GM23338 (cell line): Measurements from ENCODE around the gene ENTPD1. TPM values are rescaled to one million over a fixed set of nuclear protein-coding genes. Genes with fewer than 3 reads are reported as not detected.

ENCODE experiments used
- ATAC-seq: fragments of 200-7000 bp; cut with Tn5 transposase; 3 replicates; pipeline ENCODE4 v1.9.1; 2020
- DNase-seq: peaks from one replicate; pipeline ENCODE4 v3.0.0-alpha.2; 2015; ENCODE audit warnings: low spot score
- H2AFZ ChIP-seq: fragments of 200-600 bp; sonication (generic); 2 replicates; pipeline ENCODE4 v1.8.0; 2016; ENCODE audit warnings: antibody characterized with exemption, mild to moderate bottlenecking, moderate library complexity
- H3F3A ChIP-seq: fragments of 200-600 bp; sonication (generic); replicated peaks from 2 replicates; pipeline ENCODE4 v1.8.0; 2017; ENCODE audit warnings: antibody characterized with exemption, mixed run types, low read depth
- H3K27ac ChIP-seq: fragments of 200-600 bp; sonication (generic); 2 replicates; pipeline ENCODE4 v1.6.1; 2016; ENCODE audit warnings: low read depth
- H3K27me3 ChIP-seq: fragments of 200-600 bp; sonication (generic); 2 replicates; pipeline ENCODE4 v1.8.0; 2016; ENCODE audit warnings: mild to moderate bottlenecking, mixed run types, moderate library complexity; ENCODE audit not compliant: insufficient read depth
- H3K36me3 ChIP-seq: fragments of 200-600 bp; sonication (generic); 2 replicates; pipeline ENCODE4 v1.8.0; 2016; ENCODE audit warnings: mild to moderate bottlenecking; ENCODE audit not compliant: insufficient read depth
- H3K4me1 ChIP-seq: fragments of 200-600 bp; sonication (generic); 2 replicates; pipeline ENCODE4 v1.8.0; 2016; ENCODE audit warnings: mild to moderate bottlenecking, moderate library complexity; ENCODE audit not compliant: insufficient read depth
- H3K4me2 ChIP-seq: fragments of 200-600 bp; sonication (generic); 2 replicates; pipeline ENCODE4 v1.7.1; 2017; ENCODE audit warnings: mixed run types
- H3K4me3 ChIP-seq: fragments of 200-600 bp; sonication (generic); 2 replicates; pipeline ENCODE4 v1.6.1; 2016; ENCODE audit warnings: mixed run types
- H3K79me2 ChIP-seq: fragments of 200-600 bp; sonication (generic); replicated peaks from 2 replicates; pipeline ENCODE4 v1.8.0; 2017; ENCODE audit warnings: mild to moderate bottlenecking; ENCODE audit not compliant: insufficient read depth
- H3K9me2 ChIP-seq: fragments of 200-600 bp; sonication (generic); 2 replicates; pipeline ENCODE4 v1.8.0; 2017; ENCODE audit not compliant: insufficient read depth
- H4K20me1 ChIP-seq: fragments of 200-600 bp; sonication (generic); replicated peaks from 2 replicates; pipeline ENCODE4 v1.8.0; 2017; ENCODE audit warnings: mild to moderate bottlenecking; ENCODE audit not compliant: insufficient read depth
- H3K27ac Mint-ChIP-seq: 2 replicates; pipeline ENCODE4 v1.8.0; 2020; ENCODE audit warnings: inconsistent platforms, mild to moderate bottlenecking, moderate library complexity, mixed read lengths
- H3K27me3 Mint-ChIP-seq: 3 replicates; pipeline ENCODE4 v1.8.0; 2022; ENCODE audit warnings: low read depth, mild to moderate bottlenecking, moderate library complexity, mixed read lengths, inconsistent platforms; ENCODE audit not compliant: insufficient read depth, poor library complexity
- H3K36me3 Mint-ChIP-seq: 3 replicates; pipeline ENCODE4 v1.8.0; 2021; ENCODE audit warnings: low read depth, mild to moderate bottlenecking, inconsistent platforms, moderate library complexity, mixed read lengths
- H3K4me1 Mint-ChIP-seq: 3 replicates; pipeline ENCODE4 v1.8.0; 2020; ENCODE audit warnings: mild to moderate bottlenecking, inconsistent platforms, mixed read lengths
- H3K4me3 Mint-ChIP-seq: 3 replicates; pipeline ENCODE4 v1.8.0; 2021; ENCODE audit warnings: moderate library complexity, mild to moderate bottlenecking, inconsistent platforms, mixed read lengths
- H3K9me3 Mint-ChIP-seq: 3 replicates; pipeline ENCODE4 v1.8.0; 2020; ENCODE audit warnings: moderate library complexity, mild to moderate bottlenecking, inconsistent platforms, mixed read lengths
- CREB1 ChIP-seq: fragments of 250-450 bp; sonication (Bioruptor Pico); IDR thresholded peaks from 2 replicates; pipeline ENCODE4 v1.5.0; 2020; ENCODE audit warnings: low read depth, mild to moderate bottlenecking, moderate library complexity
- EZH2 ChIP-seq: fragments of 200-600 bp; sonication (generic); IDR thresholded peaks from one replicate; pipeline ENCODE4 v1.8.0; 2017; ENCODE audit warnings: antibody characterized with exemption, mild to moderate bottlenecking, low read depth; ENCODE audit not compliant: unreplicated experiment
- EZH2phosphoT487 ChIP-seq: fragments of 200-600 bp; sonication (generic); IDR thresholded peaks from one replicate; pipeline ENCODE4 v1.8.1; 2018; ENCODE audit warnings: antibody characterized with exemption; ENCODE audit not compliant: unreplicated experiment
- JUNB ChIP-seq: IDR thresholded peaks from one replicate; pipeline ENCODE4 v1.6.1; 2016; ENCODE audit warnings: antibody characterized with exemption; ENCODE audit not compliant: unreplicated experiment
- POLR2AphosphoS5 ChIP-seq: IDR thresholded peaks from 2 replicates; pipeline ENCODE4 v1.6.1; 2016; ENCODE audit warnings: antibody characterized with exemption, low read depth
- STAT1 ChIP-seq: IDR thresholded peaks from one replicate; pipeline ENCODE4 v1.6.1; 2016; ENCODE audit warnings: antibody characterized with exemption; ENCODE audit not compliant: unreplicated experiment
- ZNF331 ChIP-seq: fragments of 250-450 bp; sonication (Bioruptor Pico); IDR thresholded peaks from 2 replicates; pipeline ENCODE4 v1.5.0; 2020; ENCODE audit warnings: low read depth, mild to moderate bottlenecking, moderate library complexity
- polyA plus RNA-seq: library from polyadenylated mRNA; unstranded; fragments of >200 nt; fragmentation: Nextera tagmentation; extraction: Ambion mirVana; gene quantifications from 2 replicates; pipeline ENCODE4 v1.2.1, GENCODE V29; 2016
- total RNA-seq: library from RNA; depleted of rRNA; stranded (reverse); fragments of >200 nt; shearing (Covaris generic); gene quantifications from 2 replicates; pipeline ENCODE4 v1.2.3, GENCODE V29; 2014
- TF ChIP-seq, protein P1 (sequence below): IDR thresholded peaks from one replicate; pipeline ENCODE4 v1.6.1; 2018; ENCODE audit warnings: antibody characterized with exemption; ENCODE audit not compliant: unreplicated experiment
- TF ChIP-seq, protein P2 (sequence below), 2 experiments: fragments of 200-600 bp in 1 of 2; sonication (generic) in 1 of 2; conservative IDR thresholded peaks; 2 replicates each; pipeline versions ENCODE4 v1.5.1 to v1.6.1; 2016 to 2017; ENCODE audit warnings: antibody characterized with exemption in 2 of 2, low read depth in 2 of 2, mild to moderate bottlenecking in 2 of 2, moderate library complexity in 1 of 2
- TF ChIP-seq, protein P3 (sequence below): fragments of 250-450 bp; sonication (Bioruptor Pico); IDR thresholded peaks from 2 replicates; pipeline ENCODE4 v1.5.0; 2020; ENCODE audit warnings: mild to moderate bottlenecking, moderate library complexity

The ENTPD1 gene
- total and polyA plus RNA-seq, 2 experiments from 2014 or later = 2.3 to 3.6 TPM

DNA sequence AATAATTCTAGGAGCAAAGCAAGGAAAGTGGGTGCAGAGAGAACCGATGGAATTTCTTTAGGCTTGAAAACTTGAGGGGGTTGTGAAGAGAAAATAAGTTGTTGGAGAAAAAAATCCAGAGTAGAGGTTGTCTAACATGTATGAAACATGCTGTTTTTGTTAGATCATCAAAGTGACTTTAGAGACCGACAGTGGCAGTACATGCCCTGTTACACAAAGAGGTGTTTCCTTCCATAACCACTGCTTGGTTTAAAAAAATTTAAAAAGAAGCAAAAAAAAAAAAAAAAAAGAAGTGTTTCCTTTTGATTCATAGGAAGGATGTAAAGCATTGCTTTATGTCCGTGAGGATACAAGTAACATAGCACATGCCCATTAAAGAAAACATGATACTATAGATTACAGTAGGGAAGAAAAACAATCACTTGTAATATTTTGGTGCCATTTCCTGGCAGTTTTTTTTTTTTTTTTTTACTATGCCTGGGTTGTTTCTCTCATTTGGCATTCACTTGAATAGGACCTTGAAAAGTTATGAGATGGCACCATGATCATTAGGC, 6.1 kb downstream of the ENTPD1 start (continued):
- TF ChIP-seq CREB1 (CRISPR knock-in tag) = no peak
- no peak for TF ChIP-seq EZH2phosphoT487
- no peak for TF ChIP-seq JUNB
- TF ChIP-seq STAT1 = no peak
- TF ChIP-seq, protein P1, sequence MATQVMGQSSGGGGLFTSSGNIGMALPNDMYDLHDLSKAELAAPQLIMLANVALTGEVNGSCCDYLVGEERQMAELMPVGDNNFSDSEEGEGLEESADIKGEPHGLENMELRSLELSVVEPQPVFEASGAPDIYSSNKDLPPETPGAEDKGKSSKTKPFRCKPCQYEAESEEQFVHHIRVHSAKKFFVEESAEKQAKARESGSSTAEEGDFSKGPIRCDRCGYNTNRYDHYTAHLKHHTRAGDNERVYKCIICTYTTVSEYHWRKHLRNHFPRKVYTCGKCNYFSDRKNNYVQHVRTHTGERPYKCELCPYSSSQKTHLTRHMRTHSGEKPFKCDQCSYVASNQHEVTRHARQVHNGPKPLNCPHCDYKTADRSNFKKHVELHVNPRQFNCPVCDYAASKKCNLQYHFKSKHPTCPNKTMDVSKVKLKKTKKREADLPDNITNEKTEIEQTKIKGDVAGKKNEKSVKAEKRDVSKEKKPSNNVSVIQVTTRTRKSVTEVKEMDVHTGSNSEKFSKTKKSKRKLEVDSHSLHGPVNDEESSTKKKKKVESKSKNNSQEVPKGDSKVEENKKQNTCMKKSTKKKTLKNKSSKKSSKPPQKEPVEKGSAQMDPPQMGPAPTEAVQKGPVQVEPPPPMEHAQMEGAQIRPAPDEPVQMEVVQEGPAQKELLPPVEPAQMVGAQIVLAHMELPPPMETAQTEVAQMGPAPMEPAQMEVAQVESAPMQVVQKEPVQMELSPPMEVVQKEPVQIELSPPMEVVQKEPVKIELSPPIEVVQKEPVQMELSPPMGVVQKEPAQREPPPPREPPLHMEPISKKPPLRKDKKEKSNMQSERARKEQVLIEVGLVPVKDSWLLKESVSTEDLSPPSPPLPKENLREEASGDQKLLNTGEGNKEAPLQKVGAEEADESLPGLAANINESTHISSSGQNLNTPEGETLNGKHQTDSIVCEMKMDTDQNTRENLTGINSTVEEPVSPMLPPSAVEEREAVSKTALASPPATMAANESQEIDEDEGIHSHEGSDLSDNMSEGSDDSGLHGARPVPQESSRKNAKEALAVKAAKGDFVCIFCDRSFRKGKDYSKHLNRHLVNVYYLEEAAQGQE = no peak
- TF ChIP-seq, protein P2, sequence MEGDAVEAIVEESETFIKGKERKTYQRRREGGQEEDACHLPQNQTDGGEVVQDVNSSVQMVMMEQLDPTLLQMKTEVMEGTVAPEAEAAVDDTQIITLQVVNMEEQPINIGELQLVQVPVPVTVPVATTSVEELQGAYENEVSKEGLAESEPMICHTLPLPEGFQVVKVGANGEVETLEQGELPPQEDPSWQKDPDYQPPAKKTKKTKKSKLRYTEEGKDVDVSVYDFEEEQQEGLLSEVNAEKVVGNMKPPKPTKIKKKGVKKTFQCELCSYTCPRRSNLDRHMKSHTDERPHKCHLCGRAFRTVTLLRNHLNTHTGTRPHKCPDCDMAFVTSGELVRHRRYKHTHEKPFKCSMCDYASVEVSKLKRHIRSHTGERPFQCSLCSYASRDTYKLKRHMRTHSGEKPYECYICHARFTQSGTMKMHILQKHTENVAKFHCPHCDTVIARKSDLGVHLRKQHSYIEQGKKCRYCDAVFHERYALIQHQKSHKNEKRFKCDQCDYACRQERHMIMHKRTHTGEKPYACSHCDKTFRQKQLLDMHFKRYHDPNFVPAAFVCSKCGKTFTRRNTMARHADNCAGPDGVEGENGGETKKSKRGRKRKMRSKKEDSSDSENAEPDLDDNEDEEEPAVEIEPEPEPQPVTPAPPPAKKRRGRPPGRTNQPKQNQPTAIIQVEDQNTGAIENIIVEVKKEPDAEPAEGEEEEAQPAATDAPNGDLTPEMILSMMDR (conservative IDR thresholded peaks at IDR 0.05; ENCODE audit: low read depth in 2 of 2) = no peak
- TF ChIP-seq ZNF331 (CRISPR knock-in tag) = no peak
- no peak for TF ChIP-seq EZH2

DNA sequence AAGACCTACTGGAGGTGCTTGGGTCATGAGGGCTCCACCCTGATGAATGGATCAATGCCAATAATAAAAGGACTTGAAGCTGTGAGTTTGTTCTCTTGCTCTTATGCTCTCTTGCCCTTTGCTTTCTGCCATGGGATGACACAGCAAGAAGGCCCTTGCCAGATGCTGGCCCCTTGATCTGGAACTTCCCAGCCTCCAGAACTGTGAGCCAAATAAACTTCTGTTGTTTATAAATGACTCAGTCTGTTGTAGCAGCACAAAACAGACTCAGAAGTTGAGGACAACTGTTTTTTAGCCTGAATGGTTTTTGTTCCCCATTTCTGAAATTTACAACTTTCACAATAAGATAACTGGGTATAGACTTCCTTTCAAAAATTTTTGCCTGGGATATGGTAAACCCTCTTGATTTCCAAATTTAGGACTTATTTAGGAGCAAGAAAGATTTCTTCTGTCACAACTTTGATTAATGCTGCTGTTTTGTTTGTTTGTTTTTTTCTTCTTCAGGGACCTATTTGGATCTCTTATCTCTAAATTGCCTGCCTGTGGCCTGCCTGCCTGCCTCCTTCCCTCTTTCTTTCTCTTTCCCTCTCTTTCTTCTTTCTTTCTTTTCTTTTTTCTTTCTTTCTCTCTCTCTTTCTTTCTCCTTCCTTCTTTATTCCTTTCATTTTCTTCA, 12.1 kb downstream of the ENTPD1 start:
- H4K20me1 ChIP-seq = no peaks in the 10 kb centered on the region
- no peaks in the 10 kb centered on the region for H3F3A ChIP-seq
- no peak overlapping the region for H3K4me3 ChIP-seq
- 0 out of 2 replicates have a peak, but pooled peaks cover 6% of the 10 kb centered on the region for H3K4me1 ChIP-seq
- TF ChIP-seq POLR2AphosphoS5 (no peak), JUNB (no peak), EZH2 (no peak)
- TF ChIP-seq, protein P2 (conservative IDR thresholded peaks at IDR 0.05; ENCODE audit: low read depth in 2 of 2) = no peak
- TF ChIP-seq, protein P3, sequence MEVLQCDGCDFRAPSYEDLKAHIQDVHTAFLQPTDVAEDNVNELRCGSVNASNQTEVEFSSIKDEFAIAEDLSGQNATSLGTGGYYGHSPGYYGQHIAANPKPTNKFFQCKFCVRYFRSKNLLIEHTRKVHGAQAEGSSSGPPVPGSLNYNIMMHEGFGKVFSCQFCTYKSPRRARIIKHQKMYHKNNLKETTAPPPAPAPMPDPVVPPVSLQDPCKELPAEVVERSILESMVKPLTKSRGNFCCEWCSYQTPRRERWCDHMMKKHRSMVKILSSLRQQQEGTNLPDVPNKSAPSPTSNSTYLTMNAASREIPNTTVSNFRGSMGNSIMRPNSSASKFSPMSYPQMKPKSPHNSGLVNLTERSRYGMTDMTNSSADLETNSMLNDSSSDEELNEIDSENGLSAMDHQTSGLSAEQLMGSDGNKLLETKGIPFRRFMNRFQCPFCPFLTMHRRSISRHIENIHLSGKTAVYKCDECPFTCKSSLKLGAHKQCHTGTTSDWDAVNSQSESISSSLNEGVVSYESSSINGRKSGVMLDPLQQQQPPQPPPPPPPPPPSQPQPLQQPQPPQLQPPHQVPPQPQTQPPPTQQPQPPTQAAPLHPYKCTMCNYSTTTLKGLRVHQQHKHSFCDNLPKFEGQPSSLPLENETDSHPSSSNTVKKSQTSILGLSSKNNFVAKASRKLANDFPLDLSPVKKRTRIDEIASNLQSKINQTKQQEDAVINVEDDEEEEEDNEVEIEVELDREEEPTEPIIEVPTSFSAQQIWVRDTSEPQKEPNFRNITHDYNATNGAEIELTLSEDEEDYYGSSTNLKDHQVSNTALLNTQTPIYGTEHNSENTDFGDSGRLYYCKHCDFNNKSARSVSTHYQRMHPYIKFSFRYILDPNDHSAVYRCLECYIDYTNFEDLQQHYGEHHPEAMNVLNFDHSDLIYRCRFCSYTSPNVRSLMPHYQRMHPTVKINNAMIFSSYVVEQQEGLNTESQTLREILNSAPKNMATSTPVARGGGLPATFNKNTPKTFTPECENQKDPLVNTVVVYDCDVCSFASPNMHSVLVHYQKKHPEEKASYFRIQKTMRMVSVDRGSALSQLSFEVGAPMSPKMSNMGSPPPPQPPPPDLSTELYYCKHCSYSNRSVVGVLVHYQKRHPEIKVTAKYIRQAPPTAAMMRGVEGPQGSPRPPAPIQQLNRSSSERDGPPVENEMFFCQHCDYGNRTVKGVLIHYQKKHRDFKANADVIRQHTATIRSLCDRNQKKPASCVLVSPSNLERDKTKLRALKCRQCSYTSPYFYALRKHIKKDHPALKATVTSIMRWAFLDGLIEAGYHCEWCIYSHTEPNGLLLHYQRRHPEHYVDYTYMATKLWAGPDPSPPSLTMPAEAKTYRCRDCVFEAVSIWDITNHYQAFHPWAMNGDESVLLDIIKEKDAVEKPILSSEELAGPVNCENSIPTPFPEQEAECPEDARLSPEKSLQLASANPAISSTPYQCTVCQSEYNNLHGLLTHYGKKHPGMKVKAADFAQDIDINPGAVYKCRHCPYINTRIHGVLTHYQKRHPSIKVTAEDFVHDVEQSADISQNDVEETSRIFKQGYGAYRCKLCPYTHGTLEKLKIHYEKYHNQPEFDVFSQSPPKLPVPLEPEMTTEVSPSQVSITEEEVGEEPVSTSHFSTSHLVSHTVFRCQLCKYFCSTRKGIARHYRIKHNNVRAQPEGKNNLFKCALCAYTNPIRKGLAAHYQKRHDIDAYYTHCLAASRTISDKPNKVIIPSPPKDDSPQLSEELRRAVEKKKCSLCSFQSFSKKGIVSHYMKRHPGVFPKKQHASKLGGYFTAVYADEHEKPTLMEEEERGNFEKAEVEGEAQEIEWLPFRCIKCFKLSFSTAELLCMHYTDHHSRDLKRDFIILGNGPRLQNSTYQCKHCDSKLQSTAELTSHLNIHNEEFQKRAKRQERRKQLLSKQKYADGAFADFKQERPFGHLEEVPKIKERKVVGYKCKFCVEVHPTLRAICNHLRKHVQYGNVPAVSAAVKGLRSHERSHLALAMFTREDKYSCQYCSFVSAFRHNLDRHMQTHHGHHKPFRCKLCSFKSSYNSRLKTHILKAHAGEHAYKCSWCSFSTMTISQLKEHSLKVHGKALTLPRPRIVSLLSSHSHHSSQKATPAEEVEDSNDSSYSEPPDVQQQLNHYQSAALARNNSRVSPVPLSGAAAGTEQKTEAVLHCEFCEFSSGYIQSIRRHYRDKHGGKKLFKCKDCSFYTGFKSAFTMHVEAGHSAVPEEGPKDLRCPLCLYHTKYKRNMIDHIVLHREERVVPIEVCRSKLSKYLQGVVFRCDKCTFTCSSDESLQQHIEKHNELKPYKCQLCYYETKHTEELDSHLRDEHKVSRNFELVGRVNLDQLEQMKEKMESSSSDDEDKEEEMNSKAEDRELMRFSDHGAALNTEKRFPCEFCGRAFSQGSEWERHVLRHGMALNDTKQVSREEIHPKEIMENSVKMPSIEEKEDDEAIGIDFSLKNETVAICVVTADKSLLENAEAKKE (CRISPR knock-in tag) = no peak
- H3K4me3 Mint-ChIP-seq = no peak overlapping the region
- H3K9me2 ChIP-seq = no peaks in the 10 kb centered on the region
- 0 out of 3 replicates have a peak, but pooled peaks cover under 1% of the 10 kb centered on the region for H3K36me3 Mint-ChIP-seq
- H3K27me3 ChIP-seq = no peaks in the 10 kb centered on the region
- no peak overlapping the region for H3K27ac Mint-ChIP-seq
- H3K4me1 Mint-ChIP-seq = peaks cover 11% of the 10 kb centered on the region
- no peak overlapping the region for H3K27ac ChIP-seq
- no peak for DNase-seq
- H3K27me3 Mint-ChIP-seq = no peaks in the 10 kb centered on the region
- no peaks in the 10 kb centered on the region for H3K36me3 ChIP-seq
- H2AFZ ChIP-seq = no peak overlapping the region
- H3K9me3 Mint-ChIP-seq = peaks cover under 1% of the 10 kb centered on the region; the same call in 2 of the 3 replicates
- H3K4me2 ChIP-seq = no peak overlapping the region
- no peaks in the 10 kb centered on the region for H3K79me2 ChIP-seq
- no peak for ATAC-seq
